Measurements from ENCODE around the gene WDR75.

DNA sequence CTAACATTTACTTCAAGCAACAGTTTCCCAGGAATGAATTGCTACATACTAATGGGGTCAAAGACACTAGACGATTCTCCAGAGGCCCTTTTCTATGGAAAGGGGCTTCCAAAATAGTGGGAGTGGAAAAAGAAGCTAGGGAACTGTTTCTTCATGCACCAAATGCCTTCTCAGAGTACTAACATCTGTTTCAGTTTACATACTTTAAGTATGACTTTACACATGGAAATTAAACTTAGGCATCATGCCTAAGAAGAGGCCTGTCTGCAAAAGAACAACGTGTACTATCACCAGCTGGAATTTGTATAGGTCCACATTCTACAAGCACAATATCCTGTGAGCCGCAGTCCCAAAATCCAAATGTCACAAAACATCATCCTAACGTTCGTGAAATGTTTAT lies 29.4 kb upstream of the WDR75 start:
- TF ChIP-seq SUZ12 (IDR thresholded peaks at IDR 0.05; ENCODE audit: extremely low read depth, insufficient read depth, insufficient read length) (no peak), YY1 (IDR thresholded peaks at IDR 0.05; ENCODE audit: insufficient read depth, insufficient read length) (no peak)
